Loucy (cell line): Measurements from ENCODE around the gene STIL.
A peak's percentile ranks its signal among the peaks of the same experiment; 100 is the strongest.
"Not testable (repeated sequence)": the region's sequence is repeated elsewhere in the genome, so short reads cannot be mapped to it uniquely, and the experiment has no call there.

Experiments
- H2AFZ ChIP-seq: fragments of 200-600 bp; sonication (generic); 2 replicates; pipeline ENCODE4 v1.6.0; 2016; ENCODE audit warnings: antibody characterized with exemption, mild to moderate bottlenecking, low read length, moderate library complexity
- H3F3A ChIP-seq: fragments of 200-600 bp; 2 replicates; pipeline ENCODE4 v1.6.0; 2016; ENCODE audit warnings: antibody characterized with exemption, low read depth, mild to moderate bottlenecking
- H3K27me3 ChIP-seq: fragments of 200-600 bp; sonication (generic); 2 replicates; pipeline ENCODE4 v1.6.1; 2014; ENCODE audit warnings: low read length, mild to moderate bottlenecking; ENCODE audit not compliant: insufficient read depth, poor library complexity, severe bottlenecking
- H3K36me3 ChIP-seq: fragments of 200-600 bp; sonication (generic); 2 replicates; pipeline ENCODE4 v1.6.1; 2016; ENCODE audit warnings: low read length; ENCODE audit not compliant: insufficient read depth
- H3K4me1 ChIP-seq: fragments of 200-600 bp; sonication (generic); 2 replicates; pipeline ENCODE4 v1.5.1; 2014; ENCODE audit warnings: low read length, mild to moderate bottlenecking; ENCODE audit not compliant: insufficient read depth, poor library complexity, severe bottlenecking
- H3K4me2 ChIP-seq: fragments of 200-600 bp; sonication (generic); 2 replicates; pipeline ENCODE4 v1.6.0; 2014; ENCODE audit warnings: antibody characterized with exemption, low read length, low read depth, mild to moderate bottlenecking; ENCODE audit not compliant: poor library complexity, severe bottlenecking
- H3K4me3 ChIP-seq: fragments of 200-600 bp; sonication (generic); 2 replicates; pipeline ENCODE4 v1.5.1; 2014; ENCODE audit warnings: low read length, mild to moderate bottlenecking, mixed read lengths; ENCODE audit not compliant: poor library complexity, severe bottlenecking
- H3K79me2 ChIP-seq: fragments of 200-600 bp; sonication (generic); 2 replicates; pipeline ENCODE4 v1.6.1; 2014; ENCODE audit warnings: low read length; ENCODE audit not compliant: insufficient read depth
- H3K9ac ChIP-seq: fragments of 200-600 bp; sonication (generic); 2 replicates; pipeline ENCODE4 v1.6.0; 2014; ENCODE audit warnings: mild to moderate bottlenecking, low read depth, low read length, moderate library complexity; ENCODE audit not compliant: poor library complexity, severe bottlenecking
- H3K9me2 ChIP-seq: fragments of 200-600 bp; sonication (generic); replicated peaks from 2 replicates; pipeline ENCODE4 v1.6.1; 2016; ENCODE audit warnings: low read depth, low read length, mixed read lengths
- H3K9me3 ChIP-seq: fragments of 200-600 bp; sonication (generic); 2 replicates; pipeline ENCODE4 v1.6.1; 2014; ENCODE audit warnings: mild to moderate bottlenecking, antibody characterized with exemption, low read length, low read depth; ENCODE audit not compliant: insufficient read depth
- H4K20me1 ChIP-seq: fragments of 200-600 bp; sonication (generic); 2 replicates; pipeline ENCODE4 v1.6.0; 2014; ENCODE audit warnings: antibody characterized with exemption, low read length, mild to moderate bottlenecking; ENCODE audit not compliant: insufficient read depth, poor library complexity, severe bottlenecking
- EZH2phosphoT487 ChIP-seq: fragments of 200-600 bp; IDR thresholded peaks from 2 replicates; pipeline ENCODE4 v1.6.1; 2018; ENCODE audit warnings: antibody characterized with exemption, mild to moderate bottlenecking, moderate library complexity, borderline replicate concordance
- TF ChIP-seq, protein P1 (sequence below): fragments of 200-600 bp; sonication (generic); conservative IDR thresholded peaks from 2 replicates; pipeline ENCODE4 v1.5.1; 2014; ENCODE audit warnings: mild to moderate bottlenecking, antibody characterized with exemption, low read length

STIL gene

DNA sequence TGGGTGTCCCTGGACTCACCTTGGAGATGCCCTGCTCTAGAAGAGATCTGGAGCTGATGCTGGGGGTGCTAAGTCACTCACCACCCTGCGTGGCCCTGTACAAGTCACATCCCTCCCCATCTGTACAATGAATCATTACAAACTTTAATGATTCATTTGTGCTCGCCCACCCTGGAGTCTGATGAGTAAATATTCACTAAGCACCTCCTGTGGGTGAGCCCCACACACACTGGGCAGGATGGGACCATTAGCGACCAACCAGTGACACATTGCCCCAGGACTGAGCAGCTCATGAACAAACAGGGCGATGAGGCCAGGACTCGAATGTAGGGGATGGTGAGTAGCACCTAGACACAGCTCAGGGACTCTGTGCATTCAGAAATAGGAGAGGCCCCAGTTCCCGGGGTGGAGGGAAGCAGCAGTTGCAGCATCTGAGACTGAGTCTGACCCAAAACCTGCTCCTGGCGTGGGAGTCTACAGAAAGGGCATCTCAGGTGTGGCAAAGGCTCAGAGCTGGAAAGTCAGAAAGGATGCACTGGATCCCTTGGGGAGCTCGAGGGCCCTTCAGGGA, 106.1 kb downstream of the STIL start:
- H3K79me2 ChIP-seq = no peaks in the 10 kb centered on the region
- peaks cover 8% of the 10 kb centered on the region for H3K4me1 ChIP-seq
- H3K4me3 ChIP-seq = no peak overlapping the region
- H3K9me3 ChIP-seq = no peaks in the 10 kb centered on the region
- H3K4me2 ChIP-seq = no peak overlapping the region
- H2AFZ ChIP-seq = no peak overlapping the region
- no peak for TF ChIP-seq EZH2phosphoT487
- TF ChIP-seq, protein P1, sequence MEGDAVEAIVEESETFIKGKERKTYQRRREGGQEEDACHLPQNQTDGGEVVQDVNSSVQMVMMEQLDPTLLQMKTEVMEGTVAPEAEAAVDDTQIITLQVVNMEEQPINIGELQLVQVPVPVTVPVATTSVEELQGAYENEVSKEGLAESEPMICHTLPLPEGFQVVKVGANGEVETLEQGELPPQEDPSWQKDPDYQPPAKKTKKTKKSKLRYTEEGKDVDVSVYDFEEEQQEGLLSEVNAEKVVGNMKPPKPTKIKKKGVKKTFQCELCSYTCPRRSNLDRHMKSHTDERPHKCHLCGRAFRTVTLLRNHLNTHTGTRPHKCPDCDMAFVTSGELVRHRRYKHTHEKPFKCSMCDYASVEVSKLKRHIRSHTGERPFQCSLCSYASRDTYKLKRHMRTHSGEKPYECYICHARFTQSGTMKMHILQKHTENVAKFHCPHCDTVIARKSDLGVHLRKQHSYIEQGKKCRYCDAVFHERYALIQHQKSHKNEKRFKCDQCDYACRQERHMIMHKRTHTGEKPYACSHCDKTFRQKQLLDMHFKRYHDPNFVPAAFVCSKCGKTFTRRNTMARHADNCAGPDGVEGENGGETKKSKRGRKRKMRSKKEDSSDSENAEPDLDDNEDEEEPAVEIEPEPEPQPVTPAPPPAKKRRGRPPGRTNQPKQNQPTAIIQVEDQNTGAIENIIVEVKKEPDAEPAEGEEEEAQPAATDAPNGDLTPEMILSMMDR = no peak
- H3F3A ChIP-seq = no peaks in the 10 kb centered on the region
- H3K9ac ChIP-seq = no peak overlapping the region
- H3K36me3 ChIP-seq = no peaks in the 10 kb centered on the region
- no peaks in the 10 kb centered on the region for H3K27me3 ChIP-seq
- H3K9me2 ChIP-seq = no peaks in the 10 kb centered on the region
- H4K20me1 ChIP-seq = no peaks in the 10 kb centered on the region

DNA sequence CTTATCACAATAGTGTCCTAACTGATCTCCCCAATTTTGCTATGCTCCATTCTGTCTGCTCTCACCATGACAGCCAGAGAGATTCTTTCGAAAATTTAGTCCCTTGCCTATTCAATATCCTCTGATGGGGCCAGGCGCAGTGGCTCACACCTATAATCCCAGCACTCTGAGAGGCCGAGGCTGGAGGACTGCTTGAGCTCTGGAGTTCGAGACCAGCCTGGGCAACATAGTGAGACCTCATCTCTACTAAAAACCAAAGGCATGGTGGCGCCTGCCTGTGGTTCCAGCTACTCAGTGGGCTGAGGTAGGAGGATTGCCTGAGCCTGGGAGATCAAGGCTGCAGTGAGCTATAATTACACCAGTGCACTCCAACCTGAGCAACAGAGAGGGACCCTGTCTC, 108.0 kb downstream of the STIL start:
- H2AFZ ChIP-seq = no peak overlapping the region
- no peak overlapping the region for H3K4me2 ChIP-seq
- H3K4me1 ChIP-seq = peaks cover 8% of the 10 kb centered on the region
- H3F3A ChIP-seq = no peaks in the 10 kb centered on the region
- H3K36me3 ChIP-seq = no peaks in the 10 kb centered on the region
- H3K9me2 ChIP-seq = no peaks in the 10 kb centered on the region
- no peaks in the 10 kb centered on the region for H4K20me1 ChIP-seq
- H3K9ac ChIP-seq = no peak overlapping the region
- no peaks in the 10 kb centered on the region for H3K9me3 ChIP-seq
- H3K4me3 ChIP-seq = no peak overlapping the region
- H3K27me3 ChIP-seq = no peaks in the 10 kb centered on the region
- H3K79me2 ChIP-seq = no peaks in the 10 kb centered on the region
- TF ChIP-seq EZH2phosphoT487 = no peak
- TF ChIP-seq, protein P1 = no peak

DNA sequence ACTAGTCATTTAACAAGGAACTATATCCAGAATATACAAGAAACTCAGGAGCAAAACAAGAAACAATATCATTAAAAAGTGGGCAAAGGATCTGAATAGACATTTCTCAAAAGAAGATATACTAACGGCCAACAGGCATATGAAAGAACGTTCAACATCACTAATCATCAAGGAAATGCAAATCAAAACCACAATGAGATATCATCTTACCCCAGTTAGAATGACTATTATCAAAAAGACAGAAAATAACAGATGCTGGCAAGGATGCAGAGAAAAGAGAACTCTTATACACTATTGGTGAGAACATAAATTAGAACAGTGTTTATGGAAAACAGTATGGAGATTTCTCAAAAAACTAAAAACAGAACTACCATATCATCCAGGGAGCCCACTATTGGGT, 110.4 kb downstream of the STIL start:
- not testable (repeated sequence) for H4K20me1 ChIP-seq, H3K9ac ChIP-seq, H3K9me2 ChIP-seq, H3K4me1 ChIP-seq, H3K4me3 ChIP-seq, H3K9me3 ChIP-seq, H2AFZ ChIP-seq, H3F3A ChIP-seq, H3K79me2 ChIP-seq, H3K36me3 ChIP-seq, H3K27me3 ChIP-seq
- peak overlapping the region; percentile 25 for H3K4me2 ChIP-seq

DNA sequence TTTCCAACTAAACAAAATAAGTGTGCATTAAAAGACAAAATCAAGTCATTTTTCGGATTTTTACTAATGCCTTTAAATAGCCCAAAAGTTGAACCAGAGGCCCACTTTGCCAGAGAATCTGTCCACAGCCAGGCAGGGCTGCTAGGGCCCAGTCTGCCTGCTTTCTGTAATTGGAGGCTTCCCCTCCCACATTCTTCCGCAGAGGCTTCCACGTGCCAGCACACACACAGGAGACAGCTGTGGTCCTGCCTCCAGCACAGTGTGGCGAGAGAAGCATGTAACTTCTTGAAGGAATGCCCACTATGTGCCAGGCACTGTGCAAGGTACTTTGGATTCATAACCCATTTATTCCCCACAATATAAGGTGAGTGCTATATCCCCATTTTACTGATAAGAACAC, 112.8 kb downstream of the STIL start:
- H3K4me3 ChIP-seq = no peak overlapping the region
- no peaks in the 10 kb centered on the region for H3K9me2 ChIP-seq
- peaks cover 8% of the 10 kb centered on the region for H3K4me1 ChIP-seq
- H3K4me2 ChIP-seq = no peak overlapping the region
- no peaks in the 10 kb centered on the region for H3K36me3 ChIP-seq
- no peaks in the 10 kb centered on the region for H4K20me1 ChIP-seq
- no peaks in the 10 kb centered on the region for H3K79me2 ChIP-seq
- H3K9ac ChIP-seq = no peak overlapping the region
- no peaks in the 10 kb centered on the region for H3K9me3 ChIP-seq
- no peaks in the 10 kb centered on the region for H3F3A ChIP-seq
- TF ChIP-seq EZH2phosphoT487 = no peak
- TF ChIP-seq, protein P1 = no peak
- H2AFZ ChIP-seq = no peak overlapping the region
- no peaks in the 10 kb centered on the region for H3K27me3 ChIP-seq
